ENCODE measurements around the gene CCND1. TPM values are rescaled to one million over a fixed set of nuclear protein-coding genes. Genes with fewer than 3 reads are reported as not detected.
"Not testable (repeated sequence)": the region's sequence is repeated elsewhere in the genome, so short reads cannot be mapped to it uniquely, and the experiment has no call there.

CCND1 gene
- polyA plus RNA-seq, 1 experiment: 307 TPM

GRCh38 chr11:69620683-69621290, 20.2 kb upstream of the CCND1 start:
- DNase-seq (ENCODE audit: low read depth): no peak
- Histone ChIP-seq H3K36me3 (ENCODE audit: control insufficient read depth, insufficient read depth, low read length) (no peaks in the 10 kb centered on the region), H3K4me3 (ENCODE audit: low read depth, low read length) (no peak overlapping the region), H3K27me3 (ENCODE audit: control insufficient read depth, insufficient read depth, low read length) (no peaks in the 10 kb centered on the region; the same call in 1 of the 2 replicates)
- ChIA-PET CTCF (interaction anchor here (0.6 to 1.1 kb wide), 2 partner anchors 23 to 344 kb away, joined by 3 to 4 read pairs; no protein-coding TSS in a partner anchor), POLR2A (no interaction called here)
- TF ChIP-seq CTCF (IDR thresholded peaks at IDR 0.05; ENCODE audit: insufficient read depth, low read depth, low read length): no peak

GRCh38 chr11:69622097-69622681, 18.8 kb upstream of the CCND1 start:
- DNase-seq (ENCODE audit: low read depth); H3K36me3 ChIP-seq (ENCODE audit: control insufficient read depth, insufficient read depth, low read length); H3K4me3 ChIP-seq (ENCODE audit: low read depth, low read length); POLR2A ChIA-PET; H3K27me3 ChIP-seq (ENCODE audit: control insufficient read depth, insufficient read depth, low read length): not testable (repeated sequence)
- CTCF ChIA-PET: interaction anchor here (0.6 to 1.0 kb wide), 2 partner anchors 11 to 14 kb away, joined by 3 read pairs; no protein-coding TSS in a partner anchor

GRCh38 chr11:69624293-69624692, 16.7 kb upstream of the CCND1 start:
- Histone ChIP-seq H3K4me3 (ENCODE audit: low read depth, low read length) (no peak overlapping the region), H3K27me3 (ENCODE audit: control insufficient read depth, insufficient read depth, low read length) (no peaks in the 10 kb centered on the region), H3K36me3 (ENCODE audit: control insufficient read depth, insufficient read depth, low read length) (no peaks in the 10 kb centered on the region)
- DNase-seq (ENCODE audit: low read depth): no peak
- no peak for TF ChIP-seq CTCF (IDR thresholded peaks at IDR 0.05; ENCODE audit: insufficient read depth, low read depth, low read length)
- POLR2A ChIA-PET: no interaction called here
- CTCF ChIA-PET: no interaction called here

GRCh38 chr11:69625476-69625875, 15.5 kb upstream of the CCND1 start:
- ChIA-PET POLR2A (no interaction called here), CTCF (no interaction called here)
- Histone ChIP-seq H3K27me3 (ENCODE audit: control insufficient read depth, insufficient read depth, low read length) (no peaks in the 10 kb centered on the region), H3K36me3 (ENCODE audit: control insufficient read depth, insufficient read depth, low read length) (no peaks in the 10 kb centered on the region), H3K4me3 (ENCODE audit: low read depth, low read length) (no peak overlapping the region)
- no peak for DNase-seq (ENCODE audit: low read depth)
- TF ChIP-seq CTCF (IDR thresholded peaks at IDR 0.05; ENCODE audit: insufficient read depth, low read depth, low read length): no peak

- no peaks in the 10 kb centered on the region for H3K27me3 ChIP-seq (ENCODE audit: control insufficient read depth, insufficient read depth, low read length)
- ChIA-PET CTCF (no interaction called here), POLR2A (no interaction called here)
- TF ChIP-seq CTCF (IDR thresholded peaks at IDR 0.05; ENCODE audit: insufficient read depth, low read depth, low read length): no peak
- H3K4me3 ChIP-seq (ENCODE audit: low read depth, low read length): no peak overlapping the region
- no peaks in the 10 kb centered on the region for H3K36me3 ChIP-seq (ENCODE audit: control insufficient read depth, insufficient read depth, low read length)
- DNase-seq (ENCODE audit: low read depth): no peak
Observed at GRCh38 chr11:69627551-69627950, 13.4 kb upstream of the CCND1 start.

GRCh38 chr11:69630017-69630416, 10.9 kb upstream of the CCND1 start:
- Histone ChIP-seq H3K27me3 (ENCODE audit: control insufficient read depth, insufficient read depth, low read length) (no peaks in the 10 kb centered on the region), H3K36me3 (ENCODE audit: control insufficient read depth, insufficient read depth, low read length) (no peaks in the 10 kb centered on the region), H3K4me3 (ENCODE audit: low read depth, low read length) (no peak overlapping the region)
- TF ChIP-seq CTCF (IDR thresholded peaks at IDR 0.05; ENCODE audit: insufficient read depth, low read depth, low read length): no peak
- CTCF ChIA-PET: no interaction called here
- POLR2A ChIA-PET: no interaction called here
- DNase-seq (ENCODE audit: low read depth): no peak
